Effector memory CD8-positive, alpha-beta T cell (primary cell): ENCODE measurements around the gene TFB1M.
"Not testable (repeated sequence)": the region's sequence is repeated elsewhere in the genome, so short reads cannot be mapped to it uniquely, and the experiment has no call there.

ENCODE experiments used
- ATAC-seq: fragments of 150-1000 bp; cut with Tn5 transposase; replicated peaks from 2 replicates; pipeline ENCODE4 v1.10.0; 2021; ENCODE audit warnings: mild to moderate bottlenecking, moderate library complexity
- DNase-seq, 3 experiments: peaks; one replicate each; pipeline ENCODE4 v3.0.0; 2021
- H3K27ac Mint-ChIP-seq, 2 donors: one replicate each; pipeline ENCODE4 v1.8.0; 2022; ENCODE audit warnings: mild to moderate bottlenecking in 2 of 2, mixed read lengths in 2 of 2, moderate library complexity in 2 of 2
- H3K27me3 Mint-ChIP-seq, 2 donors: one replicate each; pipeline ENCODE4 v1.8.0; 2022; ENCODE audit warnings: mixed read lengths in 2 of 2
- H3K36me3 Mint-ChIP-seq: one replicate; pipeline ENCODE4 v1.8.0; 2022; ENCODE audit warnings: mild to moderate bottlenecking, moderate library complexity, mixed read lengths; ENCODE audit not compliant: insufficient read depth
- H3K4me1 Mint-ChIP-seq, 2 donors: one replicate each; pipeline ENCODE4 v1.8.0; 2022; ENCODE audit warnings: low read depth in 2 of 2, mixed read lengths in 2 of 2
- H3K4me3 Mint-ChIP-seq, 2 donors: one replicate each; pipeline ENCODE4 v1.8.0; 2022; ENCODE audit warnings: mild to moderate bottlenecking in 2 of 2, mixed read lengths in 2 of 2, moderate library complexity in 2 of 2
- H3K9me3 Mint-ChIP-seq, 2 donors: one replicate each; pipeline ENCODE4 v1.8.0; 2022; ENCODE audit warnings: mixed read lengths in 2 of 2

TFB1M gene

DNA sequence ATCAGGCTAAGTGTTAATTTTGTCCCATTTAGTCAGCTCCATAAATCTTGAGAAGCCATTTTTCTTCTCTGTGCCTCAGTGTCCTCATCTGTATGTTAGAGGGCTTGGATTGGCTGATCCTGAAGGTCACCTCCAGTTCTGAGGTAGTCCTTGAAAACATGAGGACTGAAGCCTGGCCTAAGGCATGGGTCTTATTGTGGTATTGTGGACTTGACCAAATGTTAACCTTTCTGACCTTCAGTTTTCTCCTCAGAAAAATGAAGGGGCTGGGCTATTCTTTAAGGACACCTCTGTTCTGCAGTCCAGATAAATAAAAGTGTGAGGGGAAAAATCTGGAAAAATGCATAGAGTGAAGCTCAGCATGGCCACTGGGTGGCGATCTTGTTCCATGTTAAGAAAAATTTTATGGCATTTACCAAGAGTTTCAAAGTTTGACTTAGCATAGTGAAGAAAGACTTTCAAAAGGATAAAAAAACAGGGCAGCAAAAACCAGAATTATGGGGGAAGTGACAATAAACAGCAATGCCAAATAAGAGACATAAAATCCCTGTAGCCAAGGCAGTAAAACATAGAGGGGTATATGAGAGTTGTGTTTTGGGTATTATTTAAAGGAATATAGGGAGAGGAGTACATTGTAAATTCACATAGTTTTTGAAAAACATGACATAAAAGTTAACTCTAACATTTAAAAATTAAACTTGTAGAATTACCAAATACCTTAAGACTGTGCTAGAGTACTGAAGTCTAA is 13.2 kb upstream of the TFB1M start:
- ATAC-seq (peak; percentile 42), DNase-seq (peak; percentile 49 to 55 (median 55))
- Mint-ChIP-seq H3K27me3 (peaks cover 4 to 6% of the 10 kb centered on the region in 2 donors), H3K9me3 (no peaks in the 10 kb centered on the region), H3K36me3 (no peaks in the 10 kb centered on the region), H3K27ac (no peak overlapping the region), H3K4me3 (no peak overlapping the region), H3K4me1 (peaks cover 0 to 4% of the 10 kb centered on the region in 2 donors)

DNA sequence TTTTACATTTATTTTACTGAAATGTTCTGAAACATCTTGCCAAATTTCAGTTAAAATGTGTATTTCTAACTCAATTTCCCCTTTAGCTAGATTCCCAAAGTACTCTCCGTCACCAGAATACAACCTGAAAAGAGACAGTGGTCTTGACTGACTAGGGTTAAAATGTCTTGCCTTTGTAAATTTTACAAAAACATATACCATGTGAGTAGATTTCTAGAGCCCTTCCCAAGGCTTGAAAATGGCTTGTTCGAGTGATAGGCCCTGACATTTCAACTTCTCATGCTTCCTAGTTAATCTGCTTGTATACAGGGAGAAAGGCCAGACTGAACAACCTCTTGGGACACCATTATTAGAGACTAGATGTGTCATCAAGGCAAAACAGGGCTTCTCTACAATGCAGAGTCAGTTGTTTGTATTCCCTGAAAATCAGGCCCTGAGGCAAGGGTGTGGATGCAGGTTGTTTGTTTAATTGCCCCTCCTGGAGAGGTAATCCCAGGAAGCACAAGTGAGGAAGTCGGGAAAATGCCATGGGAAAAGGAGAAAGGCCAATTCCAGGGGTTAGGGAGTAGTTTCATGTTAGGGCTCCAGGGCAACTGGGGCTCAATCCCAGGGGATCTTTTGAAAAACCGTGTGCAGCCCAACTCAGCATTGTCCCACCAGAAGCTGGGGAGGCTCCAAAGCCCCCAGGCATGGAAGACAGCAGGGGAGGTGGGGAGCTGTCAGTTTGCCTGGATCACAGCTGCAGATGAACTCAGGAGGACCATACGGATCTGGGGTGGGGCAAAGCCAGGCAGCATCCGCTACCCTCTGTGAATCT is 11.6 kb upstream of the TFB1M start:
- no peaks in the 10 kb centered on the region for H3K9me3 Mint-ChIP-seq
- ATAC-seq (no peak), DNase-seq (no peak)
- no peaks in the 10 kb centered on the region for H3K36me3 Mint-ChIP-seq
- peaks cover 0 to 4% of the 10 kb centered on the region in 2 donors for H3K4me1 Mint-ChIP-seq
- peaks cover 4 to 6% of the 10 kb centered on the region in 2 donors for H3K27me3 Mint-ChIP-seq
- no peak overlapping the region for H3K4me3 Mint-ChIP-seq
- H3K27ac Mint-ChIP-seq = no peak overlapping the region

DNA sequence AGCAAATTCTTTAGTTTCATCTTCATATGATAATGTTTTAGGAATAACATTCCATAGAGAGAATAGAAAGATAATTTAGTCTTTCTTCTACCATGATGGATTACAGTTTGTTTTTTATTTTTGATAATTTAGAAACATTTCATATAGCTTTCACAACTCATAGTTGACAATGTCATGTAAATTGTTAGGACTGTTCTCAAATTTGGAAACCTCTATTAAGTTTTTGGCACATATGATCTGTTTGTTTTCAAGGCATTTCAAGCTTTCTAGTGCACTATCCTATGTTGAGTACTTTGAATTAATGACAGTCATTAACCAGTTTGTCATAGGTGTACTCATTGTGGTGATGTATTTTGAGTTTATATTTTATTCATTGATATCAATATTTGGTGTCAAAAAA is 10.7 kb upstream of the TFB1M start:
- Mint-ChIP-seq H3K27ac (no peak overlapping the region), H3K4me3 (no peak overlapping the region), H3K9me3 (no peaks in the 10 kb centered on the region), H3K36me3 (no peaks in the 10 kb centered on the region), H3K4me1 (peaks cover 0 to 4% of the 10 kb centered on the region in 2 donors), H3K27me3 (peaks cover 4 to 6% of the 10 kb centered on the region in 2 donors)
- DNase-seq = no peak
- ATAC-seq = no peak

DNA sequence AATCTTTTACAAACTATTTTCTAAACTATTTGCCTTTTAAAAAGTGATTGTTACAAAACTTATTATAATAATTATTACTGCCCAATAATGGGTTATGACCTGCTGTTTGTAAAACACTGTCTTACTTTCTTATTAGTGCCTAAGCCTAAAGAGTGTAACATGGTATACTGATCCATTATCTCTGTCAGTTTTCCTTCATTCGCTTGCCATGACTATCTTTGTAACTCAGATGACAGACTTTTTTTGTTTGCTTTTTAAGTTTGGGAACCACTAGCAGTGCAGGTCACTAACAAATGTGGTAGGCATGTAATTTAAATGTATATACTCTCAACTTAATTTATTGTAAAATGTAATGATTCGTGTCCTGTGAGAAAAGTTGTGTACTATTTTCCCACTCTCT is 9.9 kb upstream of the TFB1M start:
- Mint-ChIP-seq H3K4me3 (no peak overlapping the region), H3K36me3 (no peaks in the 10 kb centered on the region), H3K4me1 (peaks cover 0 to 4% of the 10 kb centered on the region in 2 donors), H3K27ac (no peak overlapping the region), H3K27me3 (peaks cover 4 to 6% of the 10 kb centered on the region in 2 donors), H3K9me3 (no peaks in the 10 kb centered on the region)
- no peak for DNase-seq
- ATAC-seq = no peak

DNA sequence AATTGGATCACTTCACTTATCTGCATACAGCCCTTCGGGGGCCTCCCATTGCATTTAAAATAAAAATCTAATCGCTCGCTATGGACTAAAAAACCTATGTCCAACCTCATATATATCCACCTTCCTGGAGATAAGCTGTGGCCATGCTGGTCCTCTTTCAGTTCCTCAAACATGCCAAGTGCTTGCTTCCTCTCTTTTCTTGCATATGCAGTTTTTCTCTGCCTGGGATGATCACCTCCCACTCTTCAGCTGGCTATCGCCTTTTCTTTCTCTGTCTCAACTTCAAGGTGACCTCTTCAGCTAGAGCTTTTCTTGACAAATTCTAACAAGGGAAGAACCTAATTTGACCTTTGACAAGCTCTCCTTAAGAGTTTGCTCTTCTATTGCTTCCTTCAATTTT is 5.6 kb upstream of the TFB1M start:
- peaks cover 3 to 6% of the 10 kb centered on the region in 2 donors for H3K4me1 Mint-ChIP-seq
- H3K36me3 Mint-ChIP-seq = no peaks in the 10 kb centered on the region
- H3K4me3 Mint-ChIP-seq = no peak overlapping the region
- H3K27ac Mint-ChIP-seq = no peak overlapping the region
- no peaks in the 10 kb centered on the region for H3K27me3 Mint-ChIP-seq
- no peak for ATAC-seq
- no peaks in the 10 kb centered on the region for H3K9me3 Mint-ChIP-seq
- no peak for DNase-seq

DNA sequence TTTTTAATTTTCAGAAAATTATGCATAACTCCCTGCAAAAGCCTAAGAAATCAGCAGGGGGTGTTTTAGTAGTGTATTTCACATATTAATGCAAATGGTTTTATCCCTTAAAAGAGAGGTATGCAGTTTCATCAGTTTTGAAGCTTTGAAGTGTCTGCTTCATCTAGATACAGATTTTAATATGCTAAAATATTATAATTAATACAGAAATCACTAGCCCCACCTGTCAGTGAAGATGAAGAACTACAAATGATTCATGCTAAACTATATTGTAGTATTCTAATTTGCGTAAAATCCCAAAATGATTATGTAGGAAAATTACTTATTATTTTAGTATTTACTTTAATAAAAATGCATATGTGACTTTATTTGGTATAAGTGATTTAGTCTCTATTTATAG is 2.9 kb upstream of the TFB1M start:
- DNase-seq (no peak), ATAC-seq (no peak)
- Mint-ChIP-seq H3K27ac (no peak overlapping the region), H3K9me3 (no peaks in the 10 kb centered on the region), H3K4me3 (no peak overlapping the region), H3K4me1 (peaks cover 12 to 18% of the 10 kb centered on the region in 2 donors), H3K27me3 (no peaks in the 10 kb centered on the region), H3K36me3 (peaks cover 16% of the 10 kb centered on the region)

DNA sequence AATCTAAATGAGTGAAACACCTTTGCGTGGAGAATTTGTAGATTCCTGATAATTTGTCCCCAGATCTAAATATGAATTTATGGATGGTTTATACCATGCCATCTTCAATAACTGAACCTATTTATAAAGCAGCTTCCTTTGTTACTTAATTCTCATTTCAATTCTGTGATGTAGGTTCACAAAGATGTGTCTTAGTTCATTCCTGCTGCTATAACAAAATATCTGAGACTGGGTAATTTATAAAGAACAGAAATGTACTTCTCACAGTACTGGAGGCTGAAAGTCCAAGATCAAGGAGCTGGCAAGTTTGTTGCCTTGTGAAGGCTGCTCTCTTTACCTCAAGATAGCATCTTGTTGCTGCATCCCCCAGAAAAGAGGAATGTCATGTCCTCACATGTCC is 2.1 kb upstream of the TFB1M start:
- no peak for ATAC-seq
- Mint-ChIP-seq H3K4me3 (peak overlapping the region in 1 of 2 donors; percentile 26), H3K36me3 (peaks cover 16% of the 10 kb centered on the region), H3K4me1 (peaks cover 15 to 21% of the 10 kb centered on the region in 2 donors), H3K9me3 (no peaks in the 10 kb centered on the region), H3K27ac (peak overlapping the region in 1 of 2 donors; percentile 20), H3K27me3 (no peaks in the 10 kb centered on the region)
- no peak for DNase-seq

DNA sequence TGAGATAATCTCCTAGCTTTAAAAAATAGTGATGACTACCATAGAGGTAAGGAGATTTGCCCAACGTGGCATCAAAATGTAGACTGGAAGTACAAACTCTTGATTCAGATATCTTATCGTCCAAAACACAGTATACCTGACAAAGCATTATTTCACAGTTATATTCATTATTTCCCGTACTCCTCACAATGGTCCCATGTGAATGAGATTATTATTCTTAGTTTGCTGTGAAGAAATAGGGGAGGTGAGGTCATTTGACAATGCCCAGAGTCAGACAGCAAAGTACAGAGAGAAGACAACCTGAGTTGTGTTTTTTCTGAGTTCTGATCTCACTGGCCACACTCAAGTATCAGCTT is 1.2 kb upstream of the TFB1M start:
- ATAC-seq (no peak), DNase-seq (no peak)
- no peaks in the 10 kb centered on the region for H3K9me3 Mint-ChIP-seq
- H3K27ac Mint-ChIP-seq = peak overlapping the region; percentile 96 to 97
- H3K4me3 Mint-ChIP-seq = peak overlapping the region; percentile 93 to 95
- H3K27me3 Mint-ChIP-seq = no peaks in the 10 kb centered on the region
- peaks cover 16% of the 10 kb centered on the region for H3K36me3 Mint-ChIP-seq
- H3K4me1 Mint-ChIP-seq = peaks cover 15 to 22% of the 10 kb centered on the region in 2 donors

DNA sequence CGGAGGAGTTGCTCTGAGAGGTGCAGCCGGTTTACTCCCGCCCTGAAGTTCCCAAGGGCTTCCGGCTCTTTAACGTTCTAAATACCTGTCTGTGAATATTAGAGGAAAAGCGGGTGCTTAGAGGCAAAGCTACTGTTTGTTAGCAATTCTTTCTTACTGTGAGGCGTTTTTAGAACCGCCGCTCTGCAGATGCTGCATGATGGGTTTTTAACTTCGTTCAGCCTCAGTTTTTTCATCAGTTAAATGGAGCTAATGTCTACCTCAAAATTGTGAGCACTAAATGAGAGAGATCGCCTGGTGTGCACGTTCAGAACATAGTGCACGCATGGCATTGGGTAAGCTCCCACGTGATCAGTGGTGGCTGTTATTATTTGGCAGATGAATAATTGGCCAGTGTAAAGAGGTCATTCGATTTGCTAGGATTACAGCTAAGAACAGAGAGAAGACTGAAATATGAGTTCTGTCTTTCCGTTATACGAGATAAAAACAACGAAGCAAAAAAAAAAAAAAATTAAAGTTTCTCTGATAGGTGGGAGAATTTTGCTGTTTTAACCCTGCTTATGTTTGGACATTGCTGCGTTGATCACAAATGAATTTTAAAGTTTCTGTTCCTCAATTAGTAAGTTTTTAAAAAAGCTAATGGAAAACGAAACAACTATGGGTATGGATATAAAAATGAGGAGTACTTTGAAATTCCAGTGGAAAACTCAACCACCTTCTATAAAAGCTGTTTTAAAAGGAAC is 660 bp upstream of the TFB1M start:
- peaks cover 16% of the 10 kb centered on the region for H3K36me3 Mint-ChIP-seq
- peak in 1 of 3 experiments; percentile 21 for DNase-seq
- H3K4me1 Mint-ChIP-seq = peaks cover 15 to 25% of the 10 kb centered on the region in 2 donors
- H3K27ac Mint-ChIP-seq = peak overlapping the region; percentile 96 to 97
- no peaks in the 10 kb centered on the region for H3K9me3 Mint-ChIP-seq
- no peaks in the 10 kb centered on the region for H3K27me3 Mint-ChIP-seq
- peak; percentile 38 for ATAC-seq
- peak overlapping the region; percentile 93 to 95 for H3K4me3 Mint-ChIP-seq

DNA sequence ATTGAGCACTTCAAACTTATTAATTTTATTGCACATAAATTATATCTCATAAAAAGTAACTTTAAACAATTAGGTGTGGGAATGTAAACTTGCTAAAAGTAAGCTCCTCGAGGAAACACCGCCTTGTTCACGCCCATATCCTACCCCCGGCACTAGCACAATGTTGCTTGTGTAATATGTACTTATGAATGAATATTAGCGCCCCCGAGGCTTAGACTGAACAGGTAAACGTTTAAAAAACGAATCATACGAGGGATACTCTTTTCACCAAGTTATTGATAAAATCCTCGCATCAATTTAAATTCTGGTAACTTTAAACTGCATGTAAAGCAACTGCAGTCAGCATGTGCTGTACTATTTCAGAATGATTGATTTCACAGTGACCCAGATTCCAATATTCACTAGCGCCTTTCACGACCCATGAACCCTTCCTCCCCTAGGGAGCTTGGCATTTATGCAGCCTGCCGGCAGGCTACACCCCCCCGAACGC is 637 bp downstream of the TFB1M start:
- Mint-ChIP-seq H3K4me1 (peaks cover 19 to 30% of the 10 kb centered on the region in 2 donors), H3K4me3 (peak overlapping the region; percentile 93 to 95), H3K36me3 (peaks cover 20% of the 10 kb centered on the region), H3K27me3 (no peaks in the 10 kb centered on the region), H3K9me3 (no peaks in the 10 kb centered on the region), H3K27ac (peak overlapping the region; percentile 96 to 97)
- peak; percentile 25 for ATAC-seq
- peak in 1 of 3 experiments; percentile 5 for DNase-seq

DNA sequence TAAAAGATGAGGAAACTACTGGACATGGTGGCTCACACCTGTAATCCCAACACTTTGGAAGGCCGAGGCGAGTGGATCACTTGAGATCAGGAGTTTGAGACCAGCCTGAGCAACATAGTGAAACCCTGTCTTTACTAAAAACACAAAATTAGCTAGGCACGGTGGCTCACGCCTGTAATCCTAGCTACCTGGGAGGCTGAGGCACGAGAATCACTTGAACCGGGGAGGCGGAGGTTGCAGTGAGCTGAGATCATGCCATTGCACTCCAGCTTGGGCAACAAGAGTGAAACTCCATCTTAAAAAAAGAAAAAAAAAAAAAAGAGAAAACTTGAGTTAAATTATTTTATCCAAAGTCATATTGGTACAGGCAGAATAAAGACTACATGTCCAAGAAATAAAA is 1.3 kb downstream of the TFB1M start:
- not testable (repeated sequence) for H3K27me3 Mint-ChIP-seq, H3K9me3 Mint-ChIP-seq, ATAC-seq, DNase-seq
- H3K27ac Mint-ChIP-seq = peak overlapping the region; percentile 96 to 97
- H3K4me1 Mint-ChIP-seq = peaks cover 19 to 36% of the 10 kb centered on the region in 2 donors
- H3K4me3 Mint-ChIP-seq = peak overlapping the region; percentile 93 to 95
- peaks cover 20% of the 10 kb centered on the region for H3K36me3 Mint-ChIP-seq

DNA sequence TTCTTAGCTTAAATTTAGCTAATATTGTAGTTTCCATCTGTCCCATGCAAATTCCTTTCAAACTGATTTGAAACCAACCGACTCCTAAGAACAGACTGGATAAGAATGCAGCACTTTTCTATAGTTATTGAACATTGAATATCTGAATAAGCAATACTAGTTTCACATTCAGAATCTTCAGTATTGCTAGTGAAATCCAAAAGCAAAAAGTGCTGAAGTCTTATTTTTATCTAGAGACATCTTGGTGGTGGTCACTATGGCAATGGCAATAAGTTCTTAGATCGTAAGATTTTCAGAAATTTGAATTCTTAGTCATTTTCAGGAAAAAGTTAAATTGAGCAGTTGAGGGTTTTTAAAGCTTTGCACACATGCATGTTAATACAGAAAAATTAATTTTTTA is 2.7 kb downstream of the TFB1M start:
- H3K4me3 Mint-ChIP-seq = no peak overlapping the region
- H3K4me1 Mint-ChIP-seq = peaks cover 22 to 37% of the 10 kb centered on the region in 2 donors
- H3K27me3 Mint-ChIP-seq = no peaks in the 10 kb centered on the region
- H3K36me3 Mint-ChIP-seq = peaks cover 20% of the 10 kb centered on the region
- DNase-seq (no peak), ATAC-seq (no peak)
- H3K9me3 Mint-ChIP-seq = no peaks in the 10 kb centered on the region
- H3K27ac Mint-ChIP-seq = no peak overlapping the region

DNA sequence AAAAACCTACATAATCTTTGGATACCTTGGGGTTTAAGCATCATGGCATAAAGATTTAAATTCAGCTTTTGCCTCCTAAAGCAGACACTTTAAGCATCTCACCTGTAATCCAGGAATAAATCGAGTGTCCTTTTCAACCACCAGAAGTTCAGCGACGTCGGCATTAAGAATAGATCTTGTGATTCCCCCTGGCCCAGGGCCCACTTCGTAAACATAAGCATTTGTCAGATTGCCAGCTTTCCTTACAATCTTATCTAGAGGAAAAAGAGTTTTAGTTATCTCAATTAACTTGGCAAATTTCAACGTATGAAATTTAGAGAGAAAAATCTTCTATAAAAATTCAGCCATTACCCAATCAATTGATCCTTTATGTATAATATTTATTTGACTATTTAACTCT is 3.2 kb downstream of the TFB1M start:
- DNase-seq (no peak), ATAC-seq (no peak)
- Mint-ChIP-seq H3K9me3 (no peaks in the 10 kb centered on the region), H3K4me3 (no peak overlapping the region), H3K36me3 (peaks cover 20% of the 10 kb centered on the region), H3K4me1 (peaks cover 22 to 37% of the 10 kb centered on the region in 2 donors), H3K27ac (no peak overlapping the region), H3K27me3 (no peaks in the 10 kb centered on the region)
